ENCODE measurements around the gene PRKG1. TPM values are rescaled to one million over a fixed set of nuclear protein-coding genes. Genes with fewer than 3 reads are reported as not detected.
"Not testable (repeated sequence)": the region's sequence is repeated elsewhere in the genome, so short reads cannot be mapped to it uniquely, and the experiment has no call there.

Gene PRKG1
- polyA plus RNA-seq, 1 donor, result 12.0 TPM

DNA sequence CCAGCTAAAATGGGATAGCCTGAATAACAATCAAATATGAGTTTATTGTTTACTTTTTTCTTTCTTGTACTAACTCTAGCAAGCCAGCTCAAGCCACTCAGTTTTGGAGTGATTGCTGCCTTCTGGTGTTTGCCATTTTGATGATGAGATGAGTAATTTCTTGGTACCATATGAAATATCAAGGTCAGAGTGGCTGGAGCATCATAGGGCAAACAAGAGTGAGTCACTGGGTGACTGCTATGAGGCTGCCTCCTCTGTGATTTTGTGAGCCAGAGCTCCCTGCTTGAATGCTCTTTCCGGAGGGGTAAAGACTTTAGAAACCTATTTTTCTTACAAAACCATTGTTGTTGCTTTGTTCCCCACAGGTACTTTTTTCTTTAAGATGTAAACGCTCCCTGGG, 295.6 kb downstream of the PRKG1 start:
- DNase-seq, result no peak
- H3K4me3 ChIP-seq (ENCODE audit: low read length), result no peak overlapping the region
- no peak overlapping the region for H3K27ac ChIP-seq (ENCODE audit: low read length)
- H3K9me3 ChIP-seq (ENCODE audit: control insufficient read depth, low read depth, low read length), result no peaks in the 10 kb centered on the region
- WGBS (ENCODE audit: insufficient coverage, low lambda C conversion rate), result 100% methylated on average over 1 of the region's 2 CpGs
- H3K27me3 ChIP-seq (ENCODE audit: control insufficient read depth, insufficient read depth, low read length), result no peaks in the 10 kb centered on the region
- H3K36me3 ChIP-seq (ENCODE audit: control insufficient read depth, insufficient read depth, low read length), result no peaks in the 10 kb centered on the region
- H3K4me1 ChIP-seq (ENCODE audit: control insufficient read depth, insufficient read depth, low read length), result no peaks in the 10 kb centered on the region

DNA sequence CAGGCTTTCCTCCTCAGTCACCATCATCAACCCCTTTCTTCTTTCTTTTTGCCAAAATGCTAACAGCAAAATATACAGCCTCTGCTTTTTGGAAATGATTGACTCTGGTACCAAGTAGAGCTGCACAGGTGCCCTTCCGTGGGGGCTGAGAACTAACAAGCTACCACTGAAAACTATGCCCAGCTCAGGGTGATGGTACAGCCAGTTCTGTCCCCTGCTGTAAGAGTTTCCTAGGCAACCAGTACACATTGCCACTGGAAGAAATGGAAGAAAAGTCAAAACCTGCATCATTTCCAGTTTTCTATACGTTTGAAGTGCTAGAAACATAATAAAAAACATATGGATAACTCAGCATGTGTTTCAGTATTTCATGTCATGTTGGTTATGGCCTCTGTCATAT, 297.5 kb downstream of the PRKG1 start:
- Histone ChIP-seq H3K36me3 (ENCODE audit: control insufficient read depth, insufficient read depth, low read length) (no peaks in the 10 kb centered on the region), H3K4me1 (ENCODE audit: control insufficient read depth, insufficient read depth, low read length) (no peaks in the 10 kb centered on the region), H3K4me3 (ENCODE audit: low read length) (no peak overlapping the region), H3K9me3 (ENCODE audit: control insufficient read depth, low read depth, low read length) (no peaks in the 10 kb centered on the region), H3K27ac (ENCODE audit: low read length) (no peak overlapping the region), H3K27me3 (ENCODE audit: control insufficient read depth, insufficient read depth, low read length) (no peaks in the 10 kb centered on the region)
- 64% methylated on average over 1 of the region's 2 CpGs for WGBS (ENCODE audit: insufficient coverage, low lambda C conversion rate)
- no peak for DNase-seq

DNA sequence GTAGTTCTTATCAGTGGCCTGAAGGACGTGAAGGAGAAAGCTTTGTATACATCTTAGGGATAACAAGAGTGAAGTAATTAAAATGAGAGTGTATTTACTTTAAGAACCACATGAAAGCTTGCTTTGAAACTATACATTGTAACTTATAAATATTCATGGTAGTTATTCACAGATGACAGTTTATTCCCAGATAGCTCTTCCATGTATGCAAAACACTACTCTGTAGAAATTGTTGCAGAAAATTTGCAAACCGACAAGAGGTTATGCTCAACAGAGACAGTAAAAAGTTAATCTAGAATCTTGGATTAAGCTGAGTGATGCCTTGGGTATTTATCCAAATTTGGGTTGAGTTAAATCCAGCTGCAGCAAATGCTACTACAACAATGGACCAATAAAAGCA, 301.5 kb downstream of the PRKG1 start:
- no peaks in the 10 kb centered on the region for H3K36me3 ChIP-seq (ENCODE audit: control insufficient read depth, insufficient read depth, low read length)
- WGBS (ENCODE audit: insufficient coverage, low lambda C conversion rate), result 43% methylated on average over 1 of the region's 2 CpGs
- no peak for DNase-seq
- no peak overlapping the region for H3K4me3 ChIP-seq (ENCODE audit: low read length)
- no peaks in the 10 kb centered on the region for H3K4me1 ChIP-seq (ENCODE audit: control insufficient read depth, insufficient read depth, low read length)
- H3K27me3 ChIP-seq (ENCODE audit: control insufficient read depth, insufficient read depth, low read length), result no peaks in the 10 kb centered on the region
- H3K9me3 ChIP-seq (ENCODE audit: control insufficient read depth, low read depth, low read length), result no peaks in the 10 kb centered on the region
- H3K27ac ChIP-seq (ENCODE audit: low read length), result no peak overlapping the region

DNA sequence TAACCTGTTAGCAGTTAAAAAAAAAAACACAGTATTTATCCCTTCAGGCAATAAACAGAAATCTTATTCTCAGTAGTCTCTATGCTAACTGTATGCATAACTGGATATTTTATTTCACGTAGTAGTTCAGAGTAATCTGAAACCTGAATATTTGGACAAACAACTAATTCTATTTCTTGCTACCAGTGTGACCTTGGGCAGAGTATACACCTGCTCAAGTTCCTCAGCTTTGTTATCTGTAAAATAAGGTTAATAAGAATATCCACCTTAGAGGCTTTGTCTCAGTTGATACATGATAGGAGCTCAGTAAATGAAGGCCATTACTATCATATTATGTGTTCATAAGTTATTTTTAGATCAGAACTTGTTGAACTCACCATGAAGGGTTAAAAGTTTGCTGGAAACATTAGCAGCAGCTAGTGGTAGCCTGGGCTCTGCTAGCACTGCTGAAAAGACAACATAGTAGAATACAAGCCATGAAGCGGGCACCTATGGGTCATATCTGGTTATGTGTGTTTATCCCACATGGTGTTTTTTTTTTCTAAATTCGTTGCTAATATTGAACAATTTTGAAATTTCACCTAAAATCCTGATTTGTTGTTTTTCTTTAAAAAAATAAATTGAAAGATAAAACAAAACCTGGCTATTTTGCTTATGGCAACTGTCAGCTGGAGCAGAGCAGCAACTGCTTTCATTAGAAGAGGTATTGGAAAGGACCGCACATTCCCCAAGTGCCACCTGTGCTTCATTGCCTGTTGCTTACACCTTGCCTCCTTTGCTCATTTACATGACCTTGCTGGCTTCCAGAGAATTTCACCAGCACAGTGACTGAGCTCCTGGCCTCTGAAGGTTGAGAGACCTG, 303.0 kb downstream of the PRKG1 start:
- Histone ChIP-seq H3K36me3 (ENCODE audit: control insufficient read depth, insufficient read depth, low read length) (no peaks in the 10 kb centered on the region), H3K9me3 (ENCODE audit: control insufficient read depth, low read depth, low read length) (no peaks in the 10 kb centered on the region), H3K27ac (ENCODE audit: low read length) (no peak overlapping the region), H3K4me1 (ENCODE audit: control insufficient read depth, insufficient read depth, low read length) (peaks cover 2% of the 10 kb centered on the region), H3K4me3 (ENCODE audit: low read length) (no peak overlapping the region), H3K27me3 (ENCODE audit: control insufficient read depth, insufficient read depth, low read length) (no peaks in the 10 kb centered on the region)
- WGBS (ENCODE audit: insufficient coverage, low lambda C conversion rate), result no CpG with 5 or more reads among the region's 4 CpGs
- DNase-seq, result no peak

GRCh38 chr10:51377932-51378599, 303.8 kb downstream of the PRKG1 start:
- no peak for DNase-seq
- Histone ChIP-seq H3K36me3 (ENCODE audit: control insufficient read depth, insufficient read depth, low read length) (no peaks in the 10 kb centered on the region), H3K9me3 (ENCODE audit: control insufficient read depth, low read depth, low read length) (no peaks in the 10 kb centered on the region), H3K4me3 (ENCODE audit: low read length) (no peak overlapping the region), H3K27me3 (ENCODE audit: control insufficient read depth, insufficient read depth, low read length) (no peaks in the 10 kb centered on the region), H3K27ac (ENCODE audit: low read length) (no peak overlapping the region), H3K4me1 (ENCODE audit: control insufficient read depth, insufficient read depth, low read length) (peaks cover 2% of the 10 kb centered on the region)
- no CpG with 5 or more reads among the region's 3 CpGs for WGBS (ENCODE audit: insufficient coverage, low lambda C conversion rate)

DNA sequence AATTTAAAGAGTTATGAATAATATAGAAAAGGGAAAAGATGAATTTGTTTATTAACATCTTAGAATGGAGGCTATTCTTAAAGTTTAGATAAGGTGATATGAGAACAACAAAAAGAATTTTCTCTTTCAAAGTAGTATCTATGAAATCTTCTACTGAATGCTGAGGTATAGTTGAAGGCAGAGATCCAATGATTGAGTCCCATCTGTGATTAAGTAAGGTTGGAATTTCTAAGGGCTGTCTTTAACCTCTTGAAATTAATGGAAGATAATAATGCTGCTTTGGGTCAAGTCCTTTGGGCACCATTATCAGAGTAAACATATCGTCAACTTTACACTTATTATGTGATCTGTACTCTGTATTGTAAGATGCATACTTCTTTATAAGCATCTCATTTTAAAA, 307.9 kb downstream of the PRKG1 start:
- WGBS (ENCODE audit: insufficient coverage, low lambda C conversion rate), result 100% methylated on average over 1 of the region's 1 CpG
- Histone ChIP-seq H3K36me3 (ENCODE audit: control insufficient read depth, insufficient read depth, low read length) (no peaks in the 10 kb centered on the region), H3K27ac (ENCODE audit: low read length) (no peak overlapping the region), H3K4me3 (ENCODE audit: low read length) (no peak overlapping the region), H3K4me1 (ENCODE audit: control insufficient read depth, insufficient read depth, low read length) (peaks cover 2% of the 10 kb centered on the region), H3K27me3 (ENCODE audit: control insufficient read depth, insufficient read depth, low read length) (no peaks in the 10 kb centered on the region), H3K9me3 (ENCODE audit: control insufficient read depth, low read depth, low read length) (no peaks in the 10 kb centered on the region)
- no peak for DNase-seq

- no peaks in the 10 kb centered on the region for H3K9me3 ChIP-seq (ENCODE audit: control insufficient read depth, low read depth, low read length)
- H3K4me1 ChIP-seq (ENCODE audit: control insufficient read depth, insufficient read depth, low read length), result peaks cover 5% of the 10 kb centered on the region
- 80% methylated on average over 1 of the region's 3 CpGs for WGBS (ENCODE audit: insufficient coverage, low lambda C conversion rate)
- H3K27ac ChIP-seq (ENCODE audit: low read length), result no peak overlapping the region
- DNase-seq, result no peak
- no peaks in the 10 kb centered on the region for H3K27me3 ChIP-seq (ENCODE audit: control insufficient read depth, insufficient read depth, low read length)
- H3K36me3 ChIP-seq (ENCODE audit: control insufficient read depth, insufficient read depth, low read length), result no peaks in the 10 kb centered on the region
- H3K4me3 ChIP-seq (ENCODE audit: low read length), result no peak overlapping the region
Observed at GRCh38 chr10:51384971-51385370, 310.7 kb downstream of the PRKG1 start.

DNA sequence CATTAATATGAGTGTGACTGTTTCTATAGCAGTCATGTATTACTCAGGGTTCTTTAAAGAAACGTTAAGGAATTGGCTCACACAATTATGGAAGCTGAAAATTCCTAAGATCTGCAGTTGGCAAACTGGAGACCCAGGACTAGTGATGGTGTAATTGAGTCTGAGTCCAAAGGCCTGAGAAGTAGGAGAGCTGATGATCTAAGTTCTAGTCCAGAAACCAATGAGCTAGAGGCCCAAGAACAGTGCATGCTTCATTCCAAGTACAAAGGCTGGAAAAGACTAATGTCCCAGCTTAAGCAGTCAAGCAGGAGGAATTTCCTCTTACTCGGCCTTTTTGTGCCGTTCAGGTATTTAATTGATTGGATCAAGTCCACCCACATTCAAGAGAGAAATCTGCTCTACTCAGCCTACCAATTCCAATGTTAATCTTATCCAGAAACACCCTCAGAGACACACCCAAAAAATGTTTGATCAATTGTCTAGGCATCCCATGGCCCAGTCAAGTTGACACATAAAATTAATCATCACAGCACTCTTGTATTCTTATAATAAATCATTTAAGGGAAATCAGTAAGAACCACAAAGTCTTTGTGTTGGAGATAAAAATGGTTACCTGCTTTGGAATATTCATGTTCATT, 312.1 kb downstream of the PRKG1 start:
- H3K27me3 ChIP-seq (ENCODE audit: control insufficient read depth, insufficient read depth, low read length), result no peaks in the 10 kb centered on the region
- H3K9me3 ChIP-seq (ENCODE audit: control insufficient read depth, low read depth, low read length), result no peaks in the 10 kb centered on the region
- H3K4me3 ChIP-seq (ENCODE audit: low read length), result no peak overlapping the region
- peak in 1 of 2 donors; percentile 39 for DNase-seq
- H3K36me3 ChIP-seq (ENCODE audit: control insufficient read depth, insufficient read depth, low read length), result no peaks in the 10 kb centered on the region
- WGBS (ENCODE audit: insufficient coverage, low lambda C conversion rate), result no CpG with 5 or more reads among the region's 3 CpGs
- H3K27ac ChIP-seq (ENCODE audit: low read length), result no peak overlapping the region
- H3K4me1 ChIP-seq (ENCODE audit: control insufficient read depth, insufficient read depth, low read length), result peaks cover 3% of the 10 kb centered on the region

GRCh38 chr10:51389415-51390321, 315.4 kb downstream of the PRKG1 start:
- peak; percentile 67 to 80 for DNase-seq
- Histone ChIP-seq H3K36me3 (ENCODE audit: control insufficient read depth, insufficient read depth, low read length) (no peaks in the 10 kb centered on the region), H3K4me1 (ENCODE audit: control insufficient read depth, insufficient read depth, low read length) (peaks cover 3% of the 10 kb centered on the region), H3K27me3 (ENCODE audit: control insufficient read depth, insufficient read depth, low read length) (no peaks in the 10 kb centered on the region), H3K4me3 (ENCODE audit: low read length) (no peak overlapping the region), H3K9me3 (ENCODE audit: control insufficient read depth, low read depth, low read length) (no peaks in the 10 kb centered on the region), H3K27ac (ENCODE audit: low read length) (peak overlapping the region; percentile 54)
- no CpG with 5 or more reads among the region's 3 CpGs for WGBS (ENCODE audit: insufficient coverage, low lambda C conversion rate)

GRCh38 chr10:51393006-51393405, 318.7 kb downstream of the PRKG1 start:
- H3K36me3 ChIP-seq (ENCODE audit: control insufficient read depth, insufficient read depth, low read length); H3K4me1 ChIP-seq (ENCODE audit: control insufficient read depth, insufficient read depth, low read length); H3K9me3 ChIP-seq (ENCODE audit: control insufficient read depth, low read depth, low read length); H3K27me3 ChIP-seq (ENCODE audit: control insufficient read depth, insufficient read depth, low read length); DNase-seq; H3K4me3 ChIP-seq (ENCODE audit: low read length); H3K27ac ChIP-seq (ENCODE audit: low read length): not testable (repeated sequence)
- no CpG with 5 or more reads among the region's 29 CpGs for WGBS (ENCODE audit: insufficient coverage, low lambda C conversion rate)

Data from large intestine (tissue), 3 donors.